Measurements from ENCODE around the gene GABRB3.

GRCh38 chr15:26550880-26551279 lies 222.0 kb downstream of the GABRB3 start:
- no peak for TF ChIP-seq SP1 (IDR thresholded peaks at IDR 0.05)
- no peak for TF ChIP-seq CTCF (IDR thresholded peaks at IDR 0.05; ENCODE audit: low read depth, low read length, missing input control)
- no peak for TF ChIP-seq GABPA (IDR thresholded peaks at IDR 0.05 in 1 of 2, conservative IDR thresholded peaks at IDR 0.05 in 1 of 2)
- TF ChIP-seq RAD21 (IDR thresholded peaks at IDR 0.05), result no peak
- no peak for TF ChIP-seq MAX (IDR thresholded peaks at IDR 0.05)
- TF ChIP-seq RXRA (IDR thresholded peaks at IDR 0.05), result no peak
- no peak for TF ChIP-seq EGR1 (IDR thresholded peaks at IDR 0.05; ENCODE audit: low read depth in 2 of 2)
- TF ChIP-seq JUND (IDR thresholded peaks at IDR 0.05), result no peak
- TF ChIP-seq REST (IDR thresholded peaks at IDR 0.05), result no peak
- no peak for TF ChIP-seq ATF3 (IDR thresholded peaks at IDR 0.05)
- no peak for TF ChIP-seq NR2F2 (IDR thresholded peaks at IDR 0.05)
- no peak for TF ChIP-seq FOXA1 (IDR thresholded peaks at IDR 0.05)
- TF ChIP-seq YY1 (IDR thresholded peaks at IDR 0.05), result no peak
